GM12878 (cell line): ENCODE measurements around the gene FCER2. TPM values are rescaled to one million over a fixed set of nuclear protein-coding genes. Genes with fewer than 3 reads are reported as not detected.
A peak's percentile ranks its signal among the peaks of the same experiment; 100 is the strongest.

ENCODE experiments used
- BHLHE40 ChIP-seq, 2 experiments: fragments of 450-650 bp in 1 of 2; IDR thresholded peaks; 2 replicates each; pipeline ENCODE4 v1.6.1; 2011 to 2017; ENCODE audit warnings: low read depth in 2 of 2, borderline replicate concordance in 1 of 2, improper control_type of control experiment in 1 of 2, low read length in 1 of 2, mild to moderate bottlenecking in 1 of 2
- CBFB ChIP-seq: IDR thresholded peaks from 2 replicates; pipeline ENCODE4 v1.6.1; 2016; ENCODE audit warnings: antibody characterized with exemption, low read depth
- CBX5 ChIP-seq: sonication (generic); IDR thresholded peaks from 2 replicates; pipeline ENCODE4 v1.6.1; 2016; ENCODE audit warnings: low read depth, moderate library complexity, mild to moderate bottlenecking, inconsistent platforms
- ESRRA ChIP-seq: IDR thresholded peaks from 2 replicates; pipeline ENCODE4 v1.6.1; 2012; ENCODE audit warnings: mild to moderate bottlenecking, low read length, improper control_type of control experiment
- ETV6 ChIP-seq, 2 experiments: fragments of 450-650 bp in 1 of 2; IDR thresholded peaks in 1 of 2; conservative IDR thresholded peaks in 1 of 2; 2 replicates each; pipeline ENCODE4 v1.6.1; 2014; ENCODE audit warnings: antibody characterized with exemption in 1 of 2, borderline replicate concordance in 1 of 2, low read depth in 1 of 2, mild to moderate bottlenecking in 1 of 2, moderate library complexity in 1 of 2
- STAT3 ChIP-seq: IDR thresholded peaks from 2 replicates; pipeline ENCODE4 v1.6.1; 2011; ENCODE audit warnings: low read depth, low read length, improper control_type of control experiment
- TCF3 ChIP-seq: IDR thresholded peaks from 2 replicates; pipeline ENCODE4 v1.6.1; 2012; ENCODE audit warnings: low read depth, mild to moderate bottlenecking, low read length, borderline replicate concordance; ENCODE audit not compliant: insufficient read depth
- polyA plus RNA-seq, 11 experiments: library from polyadenylated mRNA; depleted of rRNA in 4 of 11; unstranded in 6 of 11; stranded (reverse) in 5 of 11; fragments of >200 nt; fragmentation: Nextera tagmentation in 4 of 11; fragmentation: Illumina TruSeq in 1 of 11; extraction: Ambion mirVana in 4 of 11; extraction: Trizol in 1 of 11; gene quantifications; 1 replicate in 1 of 11; 2 replicates in 10 of 11; pipeline versions ENCODE4 v1.2.1 to v1.2.3, GENCODE V29; 2011 to 2016; ENCODE audit warnings: inconsistent platforms in 2 of 11, missing spikeins in 2 of 11, low read depth in 1 of 11
- total RNA-seq, 4 experiments: library from RNA; depleted of rRNA in 3 of 4; stranded (reverse); fragments of >200 nt in 3 of 4; fragmentation: Illumina TruSeq in 1 of 4; extraction: Trizol in 1 of 4; gene quantifications; 2 replicates each; pipeline versions ENCODE4 v1.2.1 to v1.2.3, GENCODE V29; 2013 to 2021
- TF ChIP-seq, protein P1 (sequence below): fragments of 450-650 bp; IDR thresholded peaks from 2 replicates; pipeline ENCODE4 v1.6.1; 2017; ENCODE audit warnings: mild to moderate bottlenecking, moderate library complexity

The FCER2 gene
- total and polyA plus RNA-seq, 10 of the 15 experiments (the other 5 are each of a cell fraction or from before 2014, with no cell fraction given) = 44.0 to 424 (median 241) TPM

- 0 out of 2 replicates have a peak, but pooled peaks have one; percentile 40 for TF ChIP-seq CBFB
- no peak for TF ChIP-seq ETV6 (conservative IDR thresholded peaks at IDR 0.05 in 1 of 2, IDR thresholded peaks at IDR 0.05 in 1 of 2; ENCODE audit: borderline replicate concordance in 1 of 2, low read depth in 1 of 2)
- no peak for TF ChIP-seq STAT3
- TF ChIP-seq BHLHE40 (IDR thresholded peaks at IDR 0.05; ENCODE audit: borderline replicate concordance in 1 of 2, low read depth in 2 of 2, low read length in 1 of 2) = 0 out of 4 replicates have a peak, but pooled peaks of 1 of the 2 experiments have one; percentile 17
- TF ChIP-seq CBX5 = 0 out of 2 replicates have a peak, but pooled peaks have one; percentile 13
- TF ChIP-seq TCF3 = no peak
- TF ChIP-seq, protein P1, sequence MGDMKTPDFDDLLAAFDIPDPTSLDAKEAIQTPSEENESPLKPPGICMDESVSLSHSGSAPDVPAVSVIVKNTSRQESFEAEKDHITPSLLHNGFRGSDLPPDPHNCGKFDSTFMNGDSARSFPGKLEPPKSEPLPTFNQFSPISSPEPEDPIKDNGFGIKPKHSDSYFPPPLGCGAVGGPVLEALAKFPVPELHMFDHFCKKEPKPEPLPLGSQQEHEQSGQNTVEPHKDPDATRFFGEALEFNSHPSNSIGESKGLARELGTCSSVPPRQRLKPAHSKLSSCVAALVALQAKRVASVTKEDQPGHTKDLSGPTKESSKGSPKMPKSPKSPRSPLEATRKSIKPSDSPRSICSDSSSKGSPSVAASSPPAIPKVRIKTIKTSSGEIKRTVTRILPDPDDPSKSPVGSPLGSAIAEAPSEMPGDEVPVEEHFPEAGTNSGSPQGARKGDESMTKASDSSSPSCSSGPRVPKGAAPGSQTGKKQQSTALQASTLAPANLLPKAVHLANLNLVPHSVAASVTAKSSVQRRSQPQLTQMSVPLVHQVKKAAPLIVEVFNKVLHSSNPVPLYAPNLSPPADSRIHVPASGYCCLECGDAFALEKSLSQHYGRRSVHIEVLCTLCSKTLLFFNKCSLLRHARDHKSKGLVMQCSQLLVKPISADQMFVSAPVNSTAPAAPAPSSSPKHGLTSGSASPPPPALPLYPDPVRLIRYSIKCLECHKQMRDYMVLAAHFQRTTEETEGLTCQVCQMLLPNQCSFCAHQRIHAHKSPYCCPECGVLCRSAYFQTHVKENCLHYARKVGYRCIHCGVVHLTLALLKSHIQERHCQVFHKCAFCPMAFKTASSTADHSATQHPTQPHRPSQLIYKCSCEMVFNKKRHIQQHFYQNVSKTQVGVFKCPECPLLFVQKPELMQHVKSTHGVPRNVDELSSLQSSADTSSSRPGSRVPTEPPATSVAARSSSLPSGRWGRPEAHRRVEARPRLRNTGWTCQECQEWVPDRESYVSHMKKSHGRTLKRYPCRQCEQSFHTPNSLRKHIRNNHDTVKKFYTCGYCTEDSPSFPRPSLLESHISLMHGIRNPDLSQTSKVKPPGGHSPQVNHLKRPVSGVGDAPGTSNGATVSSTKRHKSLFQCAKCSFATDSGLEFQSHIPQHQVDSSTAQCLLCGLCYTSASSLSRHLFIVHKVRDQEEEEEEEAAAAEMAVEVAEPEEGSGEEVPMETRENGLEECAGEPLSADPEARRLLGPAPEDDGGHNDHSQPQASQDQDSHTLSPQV = 0 out of 2 replicates have a peak, but pooled peaks have one; percentile 30
- TF ChIP-seq ESRRA = no peak
- TF ChIP-seq, all 136 proteins: peak for 26
Observed at GRCh38 chr19:7694499-7694898, 7.4 kb downstream of the FCER2 start (continued).
